H9 (cell line): ENCODE measurements around the gene DENND1A. TPM values are rescaled to one million over a fixed set of nuclear protein-coding genes. Genes with fewer than 3 reads are reported as not detected.

Source experiments
- DNase-seq: peaks from one replicate; pipeline ENCODE4 v3.0.0-alpha.2; 2017
- H2AFZ ChIP-seq: one replicate; pipeline ENCODE4 v1.6.1; 2013; ENCODE audit warnings: mild to moderate bottlenecking, low read length, control low read depth, moderate library complexity
- H2AK5ac ChIP-seq: 2 replicates; pipeline ENCODE4 v1.6.1; 2013; ENCODE audit warnings: low read length, control low read depth, mixed read lengths; ENCODE audit not compliant: insufficient read length
- H2BK120ac ChIP-seq: one replicate; pipeline ENCODE4 v1.6.1; 2013; ENCODE audit warnings: low read depth, mild to moderate bottlenecking, low read length, control low read depth, inconsistent platforms; ENCODE audit not compliant: poor library complexity, severe bottlenecking
- H2BK12ac ChIP-seq: 2 replicates; pipeline ENCODE4 v1.6.1; 2013; ENCODE audit warnings: low read length, control low read depth, mixed read lengths, low read depth; ENCODE audit not compliant: insufficient read length
- H2BK15ac ChIP-seq: 2 replicates; pipeline ENCODE4 v1.6.1; 2013; ENCODE audit warnings: low read depth, low read length, control low read depth
- H2BK20ac ChIP-seq: one replicate; pipeline ENCODE4 v1.6.1; 2013; ENCODE audit warnings: low read depth, mild to moderate bottlenecking, low read length, control low read depth, inconsistent platforms; ENCODE audit not compliant: poor library complexity, severe bottlenecking
- H2BK5ac ChIP-seq: 2 replicates; pipeline ENCODE4 v1.6.1; 2013; ENCODE audit warnings: low read length, control low read depth, mixed read lengths; ENCODE audit not compliant: insufficient read length
- H3K14ac ChIP-seq: 2 replicates; pipeline ENCODE4 v1.6.1; 2013; ENCODE audit warnings: low read length, control low read depth; ENCODE audit not compliant: insufficient read depth
- H3K18ac ChIP-seq: 2 replicates; pipeline ENCODE4 v1.6.1; 2013; ENCODE audit warnings: low read depth, mild to moderate bottlenecking, mixed read lengths, low read length, control low read depth; ENCODE audit not compliant: insufficient read length
- H3K23ac ChIP-seq: 2 replicates; pipeline ENCODE4 v1.6.1; 2013; ENCODE audit warnings: low read length, control low read depth, mixed read lengths, low read depth; ENCODE audit not compliant: insufficient read length
- H3K23me2 ChIP-seq: 2 replicates; pipeline ENCODE4 v1.6.1; 2013; ENCODE audit warnings: low read depth, mild to moderate bottlenecking, mixed read lengths, low read length, control low read depth; ENCODE audit not compliant: insufficient read length, poor library complexity, severe bottlenecking
- H3K27ac ChIP-seq: 2 replicates; pipeline ENCODE4 v1.5.1; 2013; ENCODE audit warnings: low read length, control low read depth, mixed read lengths, low read depth; ENCODE audit not compliant: insufficient read length
- H3K27me3 ChIP-seq: 2 replicates; pipeline ENCODE4 v1.6.1; 2013; ENCODE audit warnings: low read length, control low read depth, inconsistent platforms; ENCODE audit not compliant: insufficient read depth
- H3K4ac ChIP-seq: 2 replicates; pipeline ENCODE4 v1.6.1; 2013; ENCODE audit warnings: low read depth, mild to moderate bottlenecking, control low read depth, inconsistent platforms, low read length, moderate library complexity
- H3K4me1 ChIP-seq: 2 replicates; pipeline ENCODE4 v1.6.1; 2013; ENCODE audit warnings: low read length, control low read depth, inconsistent platforms; ENCODE audit not compliant: insufficient read depth
- H3K4me2 ChIP-seq: 2 replicates; pipeline ENCODE4 v1.6.1; 2013; ENCODE audit warnings: low read length, control low read depth, mixed read lengths; ENCODE audit not compliant: insufficient read length, insufficient read depth
- H3K56ac ChIP-seq: 2 replicates; pipeline ENCODE4 v1.6.1; 2013; ENCODE audit warnings: low read depth, mild to moderate bottlenecking, mixed read lengths, low read length, control low read depth; ENCODE audit not compliant: insufficient read length
- H3K79me1 ChIP-seq: 2 replicates; pipeline ENCODE4 v1.6.1; 2013; ENCODE audit warnings: low read depth, mild to moderate bottlenecking, moderate library complexity, low read length, control low read depth, inconsistent platforms; ENCODE audit not compliant: insufficient read depth, poor library complexity, severe bottlenecking
- H3K79me2 ChIP-seq: 2 replicates; pipeline ENCODE4 v1.6.1; 2013; ENCODE audit warnings: low read length, control low read depth, inconsistent platforms; ENCODE audit not compliant: insufficient read depth
- H3K9ac ChIP-seq: 2 replicates; pipeline ENCODE4 v1.6.1; 2013; ENCODE audit warnings: low read length, control low read depth, mixed read lengths; ENCODE audit not compliant: insufficient read length; ENCODE audit errors: extremely low read depth
- H3K9me3 ChIP-seq: one replicate; pipeline ENCODE4 v1.6.1; 2013; ENCODE audit warnings: low read depth, low read length, inconsistent platforms; ENCODE audit not compliant: control insufficient read depth
- H3T11ph ChIP-seq: one replicate; pipeline ENCODE4 v1.6.1; 2013; ENCODE audit warnings: mild to moderate bottlenecking, low read length, control low read depth, inconsistent platforms
- H4K20me1 ChIP-seq: one replicate; pipeline ENCODE4 v1.6.1; 2013; ENCODE audit not compliant: control insufficient read depth, insufficient read length, insufficient read depth
- H4K5ac ChIP-seq: 2 replicates; pipeline ENCODE4 v1.6.1; 2013; ENCODE audit warnings: low read depth, mild to moderate bottlenecking, mixed read lengths, low read length, control low read depth; ENCODE audit not compliant: insufficient read length
- H4K8ac ChIP-seq: replicated peaks from 2 replicates; pipeline ENCODE4 v1.6.1; 2013; ENCODE audit warnings: low read length, control low read depth, mixed read lengths, low read depth; ENCODE audit not compliant: insufficient read length
- H4K91ac ChIP-seq: 2 replicates; pipeline ENCODE4 v1.6.1; 2013; ENCODE audit warnings: low read depth, mild to moderate bottlenecking, moderate library complexity, mixed read lengths, low read length, control low read depth; ENCODE audit not compliant: insufficient read length
- H3K27ac Mint-ChIP-seq, 3 experiments: 2 replicates in 2 of 3; 3 replicates in 1 of 3; pipeline ENCODE4 v1.8.0; 2020 to 2021; ENCODE audit warnings: mixed read lengths in 3 of 3, mild to moderate bottlenecking in 1 of 3, moderate library complexity in 1 of 3
- H3K27me3 Mint-ChIP-seq: 2 replicates; pipeline ENCODE4 v1.8.0; 2021; ENCODE audit warnings: low read depth, mild to moderate bottlenecking, moderate library complexity, mixed read lengths
- H3K36me3 Mint-ChIP-seq, 3 experiments: 2 replicates in 2 of 3; 3 replicates in 1 of 3; pipeline ENCODE4 v1.8.0; 2020 to 2021; ENCODE audit warnings: low read depth in 3 of 3, mixed read lengths in 3 of 3; ENCODE audit not compliant: insufficient read depth in 1 of 3
- H3K4me1 Mint-ChIP-seq, 2 experiments: 2 replicates each; pipeline ENCODE4 v1.8.0; 2020; ENCODE audit warnings: mixed read lengths in 2 of 2
- H3K4me3 Mint-ChIP-seq, 2 experiments: 2 replicates in 1 of 2; 3 replicates in 1 of 2; pipeline ENCODE4 v1.8.0; 2020 to 2021; ENCODE audit warnings: mild to moderate bottlenecking in 2 of 2, mixed read lengths in 2 of 2, moderate library complexity in 1 of 2
- H3K9me3 Mint-ChIP-seq, 2 experiments: 2 replicates in 1 of 2; 3 replicates in 1 of 2; pipeline ENCODE4 v1.8.0; 2020; ENCODE audit warnings: mild to moderate bottlenecking in 2 of 2, mixed read lengths in 2 of 2, moderate library complexity in 1 of 2
- WGBS: extraction: QIAGEN DNeasy Blood & Tissue Kit; methylation state at CpG from one replicate; pipeline ENCODE4 v1.1.7; 2013; ENCODE audit warnings: missing lambda C conversion rate, low lambda C conversion rate, mixed read lengths; ENCODE audit not compliant: insufficient read length; ENCODE audit errors: extremely low coverage; 5-methylcytosine and 5-hydroxymethylcytosine counted together
- total RNA-seq: library from RNA; stranded (reverse); gene quantifications from 2 replicates; pipeline ENCODE4 v1.2.1, GENCODE V29; 2021
- TF ChIP-seq, protein P1 (sequence below): fragments of 200-600 bp; sonication (generic); conservative IDR thresholded peaks from 3 replicates; pipeline ENCODE4 v1.8.0; 2021; ENCODE audit warnings: antibody characterized with exemption, mild to moderate bottlenecking

The DENND1A gene
- total RNA-seq, 1 experiment from 2014 or later = 20.4 TPM

DNA sequence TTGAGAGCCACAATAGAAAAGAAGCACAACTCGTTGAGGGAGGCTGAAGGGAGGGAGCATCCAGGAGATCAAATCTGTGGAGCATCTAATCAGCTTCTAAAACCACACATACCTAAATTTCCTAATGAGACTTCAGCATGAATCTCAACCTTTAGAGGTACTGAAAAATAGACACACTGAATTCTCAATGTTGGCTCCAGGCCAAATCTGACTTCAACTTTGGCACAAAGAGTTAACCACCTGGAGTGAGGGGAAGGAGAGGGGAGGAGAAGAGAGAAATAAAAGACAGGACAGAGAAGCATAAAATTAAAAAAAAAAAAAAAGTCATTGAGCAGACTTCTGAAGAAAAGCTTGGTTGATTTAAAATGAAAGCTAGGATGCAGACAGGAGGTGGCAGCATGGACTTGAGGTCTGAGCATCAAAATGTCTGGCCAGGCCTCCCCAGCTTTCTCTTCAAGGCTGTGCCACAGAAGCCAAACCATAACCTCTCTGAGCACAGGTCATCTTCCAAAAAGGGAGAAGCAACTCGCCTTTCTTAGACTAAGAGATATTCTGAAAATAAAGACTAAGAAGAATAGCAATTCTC lies 205.6 kb downstream of the DENND1A start:
- H3K4me1 ChIP-seq = no peaks in the 10 kb centered on the region
- H3K56ac ChIP-seq = no peak overlapping the region
- H2BK120ac ChIP-seq = no peak overlapping the region
- H2BK20ac ChIP-seq = no peak overlapping the region
- no peak overlapping the region for H2AFZ ChIP-seq
- H3T11ph ChIP-seq = no peak overlapping the region
- Mint-ChIP-seq H3K27ac (no peak overlapping the region), H3K36me3 (peaks cover 35 to 47% (median 40%) of the 10 kb centered on the region in 3 experiments), H3K9me3 (peaks cover 35 to 49% of the 10 kb centered on the region in 2 experiments), H3K4me1 (peaks cover 4 to 9% of the 10 kb centered on the region in 2 experiments; a peak in 2 of 4 replicates), H3K4me3 (no peak overlapping the region), H3K27me3 (no peaks in the 10 kb centered on the region)
- H3K18ac ChIP-seq = no peak overlapping the region
- no peak overlapping the region for H3K14ac ChIP-seq
- H3K79me1 ChIP-seq = no peaks in the 10 kb centered on the region
- no peak overlapping the region for H4K5ac ChIP-seq
- peaks cover 2% of the 10 kb centered on the region for H3K79me2 ChIP-seq
- H2BK12ac ChIP-seq = no peak overlapping the region
- H4K8ac ChIP-seq = no peak overlapping the region
- H4K91ac ChIP-seq = no peak overlapping the region
- no peak overlapping the region for H2AK5ac ChIP-seq
- H3K9me3 ChIP-seq = peaks cover 30% of the 10 kb centered on the region
- no peak overlapping the region for H3K27ac ChIP-seq
- no peak overlapping the region for H2BK15ac ChIP-seq
- H2BK5ac ChIP-seq = no peak overlapping the region
- WGBS = no CpG with 5 or more reads among the region's 2 CpGs
- H4K20me1 ChIP-seq = no peaks in the 10 kb centered on the region
- no peaks in the 10 kb centered on the region; the same call in 1 of the 2 replicates for H3K27me3 ChIP-seq
- H3K23me2 ChIP-seq = no peaks in the 10 kb centered on the region
- no peak for DNase-seq
- no peak overlapping the region for H3K4ac ChIP-seq
- no peak overlapping the region for H3K9ac ChIP-seq
- TF ChIP-seq, protein P1, sequence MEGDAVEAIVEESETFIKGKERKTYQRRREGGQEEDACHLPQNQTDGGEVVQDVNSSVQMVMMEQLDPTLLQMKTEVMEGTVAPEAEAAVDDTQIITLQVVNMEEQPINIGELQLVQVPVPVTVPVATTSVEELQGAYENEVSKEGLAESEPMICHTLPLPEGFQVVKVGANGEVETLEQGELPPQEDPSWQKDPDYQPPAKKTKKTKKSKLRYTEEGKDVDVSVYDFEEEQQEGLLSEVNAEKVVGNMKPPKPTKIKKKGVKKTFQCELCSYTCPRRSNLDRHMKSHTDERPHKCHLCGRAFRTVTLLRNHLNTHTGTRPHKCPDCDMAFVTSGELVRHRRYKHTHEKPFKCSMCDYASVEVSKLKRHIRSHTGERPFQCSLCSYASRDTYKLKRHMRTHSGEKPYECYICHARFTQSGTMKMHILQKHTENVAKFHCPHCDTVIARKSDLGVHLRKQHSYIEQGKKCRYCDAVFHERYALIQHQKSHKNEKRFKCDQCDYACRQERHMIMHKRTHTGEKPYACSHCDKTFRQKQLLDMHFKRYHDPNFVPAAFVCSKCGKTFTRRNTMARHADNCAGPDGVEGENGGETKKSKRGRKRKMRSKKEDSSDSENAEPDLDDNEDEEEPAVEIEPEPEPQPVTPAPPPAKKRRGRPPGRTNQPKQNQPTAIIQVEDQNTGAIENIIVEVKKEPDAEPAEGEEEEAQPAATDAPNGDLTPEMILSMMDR = no peak
- no peak overlapping the region for H3K23ac ChIP-seq
- H3K4me2 ChIP-seq = no peak overlapping the region
